Neural cell (in vitro differentiated cells): ENCODE data around the gene ZNF468. TPM values are rescaled to one million over a fixed set of nuclear protein-coding genes. Genes with fewer than 3 reads are reported as not detected.

Experiments
- H2AFZ ChIP-seq: fragments of 200-600, 300-800 bp; sonication (generic), shearing (Covaris generic); 2 replicates; pipeline ENCODE4 v1.6.0; 2014; ENCODE audit warnings: low read depth, mild to moderate bottlenecking, antibody characterized with exemption, low read length, moderate library complexity
- H3F3A ChIP-seq: fragments of 200-600 bp; shearing (Covaris generic); 2 replicates; pipeline ENCODE4 v1.6.1; 2016; ENCODE audit warnings: mild to moderate bottlenecking, moderate library complexity, mixed read lengths, antibody characterized with exemption, low read length; ENCODE audit not compliant: insufficient read depth, poor library complexity, severe bottlenecking
- H3K27ac ChIP-seq: fragments of 200-600, 300-800 bp; sonication (generic), shearing (Covaris generic); 2 replicates; pipeline ENCODE4 v1.5.1; 2014; ENCODE audit warnings: mild to moderate bottlenecking, low read length, moderate library complexity
- H3K27me3 ChIP-seq: fragments of 300-800, 200-600 bp; sonication (generic), shearing (Covaris generic); 2 replicates; pipeline ENCODE4 v1.6.0; 2014; ENCODE audit warnings: mild to moderate bottlenecking, low read depth, low read length, moderate library complexity; ENCODE audit not compliant: insufficient read depth
- H3K36me3 ChIP-seq: fragments of 300-800, 200-600 bp; sonication (generic), shearing (Covaris generic); 2 replicates; pipeline ENCODE4 v1.5.1; 2014; ENCODE audit warnings: mild to moderate bottlenecking, antibody characterized with exemption, low read length, moderate library complexity; ENCODE audit not compliant: insufficient read depth
- H3K4me2 ChIP-seq: fragments of 300-800, 200-600 bp; sonication (generic), shearing (Covaris generic); 2 replicates; pipeline ENCODE4 v1.6.0; 2014; ENCODE audit warnings: mild to moderate bottlenecking, low read length
- H3K4me3 ChIP-seq: fragments of 300-800, 200-600 bp; sonication (generic), shearing (Covaris generic); 2 replicates; pipeline ENCODE4 v1.5.1; 2014; ENCODE audit warnings: mild to moderate bottlenecking, low read length, moderate library complexity
- H3K79me2 ChIP-seq: fragments of 200-600 bp; shearing (Covaris generic); replicated peaks from 2 replicates; pipeline ENCODE4 v1.6.0; 2014; ENCODE audit warnings: mild to moderate bottlenecking, low read length, moderate library complexity; ENCODE audit not compliant: insufficient read depth
- H3K9ac ChIP-seq: fragments of 300-800, 200-600 bp; sonication (generic), shearing (Covaris generic); 2 replicates; pipeline ENCODE4 v1.6.1; 2016; ENCODE audit warnings: mild to moderate bottlenecking, low read length, mixed read lengths
- H3K9me2 ChIP-seq: fragments of 200-600 bp; shearing (Covaris generic); 2 replicates; pipeline ENCODE4 v1.6.1; 2016; ENCODE audit warnings: mild to moderate bottlenecking, low read length, mixed read lengths; ENCODE audit not compliant: insufficient read depth
- H3K9me3 ChIP-seq: fragments of 200-600, 300-800 bp; sonication (generic), shearing (Covaris generic); 2 replicates; pipeline ENCODE4 v1.6.1; 2016; ENCODE audit warnings: mild to moderate bottlenecking, mixed run types, low read length, moderate library complexity, mixed read lengths
- H4K20me1 ChIP-seq: fragments of 200-600 bp; shearing (Covaris generic); 2 replicates; pipeline ENCODE4 v1.6.1; 2016; ENCODE audit warnings: mild to moderate bottlenecking, mixed run types; ENCODE audit not compliant: insufficient read depth
- EP300 ChIP-seq: fragments of 450-650 bp; conservative IDR thresholded peaks from 2 replicates; pipeline ENCODE4 v1.6.1; 2014; ENCODE audit warnings: antibody characterized with exemption, mild to moderate bottlenecking, moderate library complexity; ENCODE audit not compliant: poor library complexity, severe bottlenecking
- EZH2 ChIP-seq: fragments of 200-600, 300-800 bp; shearing (Covaris generic), sonication (generic); IDR thresholded peaks from 2 replicates; pipeline ENCODE4 v1.6.1; 2014; ENCODE audit warnings: antibody characterized with exemption, low read length, borderline replicate concordance, mild to moderate bottlenecking; ENCODE audit not compliant: insufficient read depth, poor library complexity, severe bottlenecking
- MXI1 ChIP-seq: fragments of 450-650 bp; conservative IDR thresholded peaks from 2 replicates; pipeline ENCODE4 v1.6.1; 2014; ENCODE audit warnings: antibody characterized with exemption, mild to moderate bottlenecking; ENCODE audit not compliant: poor library complexity, severe bottlenecking
- POLR2AphosphoS5 ChIP-seq: IDR thresholded peaks from 2 replicates; pipeline ENCODE4 v1.6.1; 2012
- RAD21 ChIP-seq: fragments of 450-650 bp; conservative IDR thresholded peaks from 2 replicates; pipeline ENCODE4 v1.6.1; 2014; ENCODE audit warnings: antibody characterized with exemption, mild to moderate bottlenecking, moderate library complexity
- SMC3 ChIP-seq: fragments of 450-650 bp; conservative IDR thresholded peaks from 2 replicates; pipeline ENCODE4 v1.6.1; 2014; ENCODE audit warnings: antibody characterized with exemption, mild to moderate bottlenecking, moderate library complexity; ENCODE audit not compliant: poor library complexity
- TAF1 ChIP-seq: IDR thresholded peaks from 2 replicates; pipeline ENCODE4 v1.6.1; 2012; ENCODE audit warnings: low read depth
- polyA plus RNA-seq: library from polyadenylated mRNA; depleted of rRNA; stranded (reverse); fragments of >200 nt; gene quantifications from 2 replicates; pipeline ENCODE4 v1.2.3, GENCODE V29; 2014
- TF ChIP-seq, protein P1 (sequence below): fragments of 450-650 bp; IDR thresholded peaks from 2 replicates; pipeline ENCODE4 v1.5.1; 2014; ENCODE audit warnings: antibody characterized with exemption, mild to moderate bottlenecking, moderate library complexity; ENCODE audit not compliant: poor library complexity, severe bottlenecking
- TF ChIP-seq, protein P2 (sequence below): IDR thresholded peaks from 2 replicates; pipeline ENCODE4 v1.6.1; 2012; ENCODE audit warnings: borderline replicate concordance

Gene ZNF468
- polyA plus RNA-seq, 1 donor from 2014 or later = 34.5 TPM

DNA sequence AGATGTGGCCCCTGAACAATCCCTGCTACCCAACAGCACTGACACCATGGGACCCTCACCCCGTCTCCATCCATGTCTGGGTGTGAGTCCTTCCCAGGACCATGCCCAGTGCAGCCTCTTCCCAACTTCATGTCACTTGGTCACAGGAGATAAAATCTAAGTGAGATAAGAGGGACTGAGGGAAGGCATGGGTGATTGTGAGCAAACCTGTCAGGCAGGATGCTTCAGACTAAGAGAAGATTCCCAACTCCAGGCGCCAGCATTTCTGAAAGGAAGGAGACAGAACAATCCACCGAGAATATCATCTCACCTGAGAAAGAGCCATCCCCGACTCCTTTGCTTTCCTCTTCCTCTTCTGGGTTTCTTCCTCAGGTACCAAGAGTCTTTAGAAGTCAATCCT, 32.5 kb upstream of the ZNF468 start:
- no peaks in the 10 kb centered on the region for H3K9me2 ChIP-seq
- H3K9me3 ChIP-seq = no peaks in the 10 kb centered on the region
- no peaks in the 10 kb centered on the region for H3K27me3 ChIP-seq
- H3K9ac ChIP-seq = no peak overlapping the region
- H3K79me2 ChIP-seq = no peaks in the 10 kb centered on the region
- H3F3A ChIP-seq = no peaks in the 10 kb centered on the region
- TF ChIP-seq, protein P1, sequence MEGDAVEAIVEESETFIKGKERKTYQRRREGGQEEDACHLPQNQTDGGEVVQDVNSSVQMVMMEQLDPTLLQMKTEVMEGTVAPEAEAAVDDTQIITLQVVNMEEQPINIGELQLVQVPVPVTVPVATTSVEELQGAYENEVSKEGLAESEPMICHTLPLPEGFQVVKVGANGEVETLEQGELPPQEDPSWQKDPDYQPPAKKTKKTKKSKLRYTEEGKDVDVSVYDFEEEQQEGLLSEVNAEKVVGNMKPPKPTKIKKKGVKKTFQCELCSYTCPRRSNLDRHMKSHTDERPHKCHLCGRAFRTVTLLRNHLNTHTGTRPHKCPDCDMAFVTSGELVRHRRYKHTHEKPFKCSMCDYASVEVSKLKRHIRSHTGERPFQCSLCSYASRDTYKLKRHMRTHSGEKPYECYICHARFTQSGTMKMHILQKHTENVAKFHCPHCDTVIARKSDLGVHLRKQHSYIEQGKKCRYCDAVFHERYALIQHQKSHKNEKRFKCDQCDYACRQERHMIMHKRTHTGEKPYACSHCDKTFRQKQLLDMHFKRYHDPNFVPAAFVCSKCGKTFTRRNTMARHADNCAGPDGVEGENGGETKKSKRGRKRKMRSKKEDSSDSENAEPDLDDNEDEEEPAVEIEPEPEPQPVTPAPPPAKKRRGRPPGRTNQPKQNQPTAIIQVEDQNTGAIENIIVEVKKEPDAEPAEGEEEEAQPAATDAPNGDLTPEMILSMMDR = no peak
- TF ChIP-seq POLR2AphosphoS5 (no peak), RAD21 (no peak), EP300 (no peak), TAF1 (no peak)
- H3K36me3 ChIP-seq = no peaks in the 10 kb centered on the region
- H3K4me2 ChIP-seq = no peak overlapping the region
- no peaks in the 10 kb centered on the region for H4K20me1 ChIP-seq
- no peak overlapping the region for H3K4me3 ChIP-seq
- no peak overlapping the region for H3K27ac ChIP-seq
- no peak overlapping the region for H2AFZ ChIP-seq

DNA sequence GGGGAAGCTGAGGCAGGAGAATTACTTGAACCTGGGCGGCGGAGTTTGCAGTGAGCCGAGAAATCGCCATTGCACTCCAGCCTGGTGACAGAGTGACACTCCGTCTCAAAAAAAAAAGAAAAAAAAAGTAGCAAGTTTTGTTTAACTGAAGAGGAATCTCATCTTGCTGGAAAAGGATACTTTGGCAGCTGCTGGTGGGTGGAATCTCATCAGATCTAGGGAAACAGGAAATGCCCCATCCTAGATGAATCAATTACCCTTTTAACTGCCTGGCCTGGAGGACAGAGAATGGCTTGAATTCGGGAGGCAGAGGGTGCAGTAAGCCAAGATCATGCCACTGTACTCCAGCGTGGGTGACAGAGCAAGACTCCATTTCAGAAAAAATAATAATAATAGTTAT, 31.7 kb upstream of the ZNF468 start:
- Histone ChIP-seq H3K4me2 (no peak overlapping the region), H3K9me2 (no peaks in the 10 kb centered on the region), H3K27ac (no peak overlapping the region), H3K4me3 (no peak overlapping the region), H2AFZ (no peak overlapping the region), H3F3A (no peaks in the 10 kb centered on the region), H3K36me3 (no peaks in the 10 kb centered on the region), H3K9me3 (no peaks in the 10 kb centered on the region), H3K79me2 (no peaks in the 10 kb centered on the region), H3K27me3 (no peaks in the 10 kb centered on the region), H3K9ac (no peak overlapping the region), H4K20me1 (no peaks in the 10 kb centered on the region)
- TF ChIP-seq EZH2 (no peak), RAD21 (no peak), EP300 (no peak), SMC3 (no peak), TAF1 (no peak), MXI1 (no peak), POLR2AphosphoS5 (no peak)
- TF ChIP-seq, protein P1 = no peak
- TF ChIP-seq, protein P2, sequence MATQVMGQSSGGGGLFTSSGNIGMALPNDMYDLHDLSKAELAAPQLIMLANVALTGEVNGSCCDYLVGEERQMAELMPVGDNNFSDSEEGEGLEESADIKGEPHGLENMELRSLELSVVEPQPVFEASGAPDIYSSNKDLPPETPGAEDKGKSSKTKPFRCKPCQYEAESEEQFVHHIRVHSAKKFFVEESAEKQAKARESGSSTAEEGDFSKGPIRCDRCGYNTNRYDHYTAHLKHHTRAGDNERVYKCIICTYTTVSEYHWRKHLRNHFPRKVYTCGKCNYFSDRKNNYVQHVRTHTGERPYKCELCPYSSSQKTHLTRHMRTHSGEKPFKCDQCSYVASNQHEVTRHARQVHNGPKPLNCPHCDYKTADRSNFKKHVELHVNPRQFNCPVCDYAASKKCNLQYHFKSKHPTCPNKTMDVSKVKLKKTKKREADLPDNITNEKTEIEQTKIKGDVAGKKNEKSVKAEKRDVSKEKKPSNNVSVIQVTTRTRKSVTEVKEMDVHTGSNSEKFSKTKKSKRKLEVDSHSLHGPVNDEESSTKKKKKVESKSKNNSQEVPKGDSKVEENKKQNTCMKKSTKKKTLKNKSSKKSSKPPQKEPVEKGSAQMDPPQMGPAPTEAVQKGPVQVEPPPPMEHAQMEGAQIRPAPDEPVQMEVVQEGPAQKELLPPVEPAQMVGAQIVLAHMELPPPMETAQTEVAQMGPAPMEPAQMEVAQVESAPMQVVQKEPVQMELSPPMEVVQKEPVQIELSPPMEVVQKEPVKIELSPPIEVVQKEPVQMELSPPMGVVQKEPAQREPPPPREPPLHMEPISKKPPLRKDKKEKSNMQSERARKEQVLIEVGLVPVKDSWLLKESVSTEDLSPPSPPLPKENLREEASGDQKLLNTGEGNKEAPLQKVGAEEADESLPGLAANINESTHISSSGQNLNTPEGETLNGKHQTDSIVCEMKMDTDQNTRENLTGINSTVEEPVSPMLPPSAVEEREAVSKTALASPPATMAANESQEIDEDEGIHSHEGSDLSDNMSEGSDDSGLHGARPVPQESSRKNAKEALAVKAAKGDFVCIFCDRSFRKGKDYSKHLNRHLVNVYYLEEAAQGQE = no peak
